GM19324 (cell line): Measurements from ENCODE around the gene LRRC47.
"Not testable (repeated sequence)": the region's sequence is repeated elsewhere in the genome, so short reads cannot be mapped to it uniquely, and the experiment has no call there.

ENCODE experiments used
- ATAC-seq: cut with Tn5 transposase; IDR thresholded peaks from one replicate; pipeline ENCODE4 v1.9.1; 2021; ENCODE audit warnings: mild to moderate bottlenecking, moderate library complexity; ENCODE audit not compliant: unreplicated experiment, low FRiP score

LRRC47 gene

DNA sequence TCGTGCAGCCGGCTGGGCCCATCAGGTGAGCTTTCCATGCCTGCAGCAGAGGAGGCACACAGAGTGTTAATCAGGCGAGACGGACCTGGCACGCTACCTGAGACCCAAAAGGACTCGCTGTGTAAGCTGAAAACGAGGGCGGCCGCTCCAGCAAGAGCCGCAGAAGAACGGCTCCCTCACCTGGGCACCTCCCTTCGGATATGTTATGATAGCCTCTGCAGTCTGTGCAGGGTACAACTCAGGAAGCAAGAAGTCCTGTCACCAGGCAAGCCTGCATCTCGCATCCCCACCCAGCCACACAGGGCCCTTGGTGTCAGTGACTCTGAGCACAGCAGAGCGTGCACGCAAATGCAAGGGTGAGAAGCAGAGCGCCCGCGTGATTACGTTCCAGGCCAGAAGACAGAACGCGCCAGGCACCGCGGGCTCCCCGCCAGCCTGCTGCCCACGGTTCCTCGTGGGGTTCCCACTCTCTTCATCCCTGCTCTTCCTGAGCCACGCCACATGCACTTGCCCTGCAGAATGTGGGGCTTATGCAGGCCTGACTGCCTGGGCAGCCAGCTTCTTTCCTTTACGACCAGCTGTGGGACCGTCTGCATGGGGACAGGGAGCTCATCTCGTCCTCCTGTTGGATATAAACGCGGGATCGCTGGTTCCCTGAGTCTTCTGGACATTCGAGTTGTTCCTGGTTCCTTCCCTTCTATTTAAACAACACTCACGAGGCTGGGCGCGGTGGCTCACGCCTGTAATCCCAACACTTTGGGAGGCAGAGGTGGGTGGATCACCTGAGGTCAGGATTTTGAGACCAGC is 20.2 kb upstream of the LRRC47 start:
- ATAC-seq: no peak

DNA sequence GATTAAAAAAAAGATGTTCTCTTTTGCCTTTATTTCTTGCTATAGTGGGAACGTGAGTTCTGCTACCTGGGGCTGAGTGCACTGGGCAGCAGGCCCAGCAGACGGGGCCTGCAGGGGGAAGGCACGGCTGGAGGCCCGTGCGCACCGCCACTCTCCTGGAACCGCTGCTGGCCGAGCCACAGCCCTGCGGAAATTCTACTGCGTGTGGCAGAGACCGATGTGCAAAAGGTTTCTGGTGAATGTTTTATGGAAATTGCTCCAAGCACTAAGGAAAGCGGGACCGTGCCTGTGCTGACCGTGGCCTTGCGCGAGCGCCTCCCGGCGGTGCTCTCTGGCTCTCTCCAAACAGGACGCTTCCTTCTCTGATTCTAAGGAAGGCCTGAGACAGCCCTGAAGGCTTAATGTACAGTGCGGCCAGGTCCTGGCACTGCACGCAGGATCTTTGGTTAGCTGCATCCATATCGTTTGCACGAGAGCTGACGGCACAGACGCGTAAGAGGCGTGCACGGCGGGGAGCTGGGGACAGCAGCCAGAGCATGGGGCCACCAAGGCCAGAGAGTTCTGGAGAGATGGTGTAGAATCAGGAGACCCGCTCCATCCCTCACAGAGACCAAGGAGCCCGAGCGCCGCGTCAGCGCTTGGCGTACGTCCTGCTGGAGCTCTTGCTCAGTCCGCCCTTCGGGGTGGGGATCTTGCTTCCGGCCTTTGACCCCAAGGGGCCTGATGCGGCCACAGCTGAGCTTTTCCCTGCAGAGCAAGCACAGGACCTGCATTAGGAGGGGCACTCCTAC is 18.7 kb upstream of the LRRC47 start:
- no peak for ATAC-seq

DNA sequence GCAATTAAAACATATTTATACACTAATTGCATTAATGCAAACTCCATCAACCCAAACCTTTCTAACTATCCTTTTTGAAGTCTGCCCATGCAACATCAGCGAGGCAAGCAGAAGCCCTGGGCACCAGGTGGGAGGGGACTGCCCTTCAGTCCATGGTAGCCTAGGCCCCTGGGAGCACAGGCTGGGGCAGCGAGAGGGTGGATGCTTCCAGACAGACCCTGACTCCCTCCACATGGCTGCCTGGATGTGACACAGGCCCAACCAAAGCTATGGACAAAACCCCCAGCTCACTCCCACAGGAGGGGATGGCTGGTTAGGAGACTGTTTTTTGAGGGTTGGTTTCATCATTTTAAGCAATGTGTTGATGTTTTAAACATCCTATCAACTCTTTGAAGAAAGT is 17.8 kb upstream of the LRRC47 start:
- no peak for ATAC-seq

DNA sequence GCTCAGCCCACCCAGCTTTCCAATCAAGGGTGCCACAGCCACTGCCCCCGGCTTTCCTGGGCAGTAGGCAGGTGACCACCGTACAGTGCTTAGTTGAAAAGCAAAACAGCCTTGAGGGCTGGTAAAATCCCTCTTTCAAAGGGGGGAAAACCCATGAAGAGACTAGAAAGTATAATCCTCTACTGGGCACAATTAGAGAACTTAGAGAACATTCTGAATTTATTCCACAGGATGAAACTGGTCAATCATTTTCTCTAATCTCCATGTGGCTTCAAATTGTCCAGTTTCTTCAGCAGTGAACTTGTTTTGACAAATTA is 15.3 kb upstream of the LRRC47 start:
- no peak for ATAC-seq

DNA sequence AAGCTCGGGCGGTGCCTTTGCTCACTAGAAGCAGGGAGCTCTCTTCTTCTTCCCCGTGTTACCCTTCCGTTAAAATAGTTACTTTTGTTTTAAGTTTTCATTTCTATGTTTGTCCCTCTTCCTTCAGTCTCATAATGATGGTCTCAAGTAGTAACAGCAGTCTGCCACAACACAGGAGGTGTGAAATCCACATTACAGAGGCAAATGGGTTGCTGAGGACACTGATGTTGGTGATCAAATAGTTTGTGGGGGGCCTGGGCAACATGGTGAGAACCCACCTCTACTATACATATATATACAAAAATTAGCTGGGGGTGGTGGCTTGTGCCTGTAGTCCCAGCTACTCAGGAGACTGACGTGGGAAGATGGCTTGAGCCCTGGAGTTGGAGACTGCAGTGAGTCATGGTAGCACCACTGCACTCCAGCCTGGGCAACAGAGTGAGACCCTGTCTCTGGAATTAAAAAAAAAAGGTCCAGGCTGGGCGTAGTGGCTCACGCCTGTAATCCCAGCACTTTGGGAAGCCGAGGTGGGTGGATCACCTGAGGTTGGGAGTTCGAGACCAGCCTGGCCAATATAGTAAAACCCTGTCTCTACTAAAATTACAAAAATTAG is 14.0 kb upstream of the LRRC47 start:
- ATAC-seq: not testable (repeated sequence)

DNA sequence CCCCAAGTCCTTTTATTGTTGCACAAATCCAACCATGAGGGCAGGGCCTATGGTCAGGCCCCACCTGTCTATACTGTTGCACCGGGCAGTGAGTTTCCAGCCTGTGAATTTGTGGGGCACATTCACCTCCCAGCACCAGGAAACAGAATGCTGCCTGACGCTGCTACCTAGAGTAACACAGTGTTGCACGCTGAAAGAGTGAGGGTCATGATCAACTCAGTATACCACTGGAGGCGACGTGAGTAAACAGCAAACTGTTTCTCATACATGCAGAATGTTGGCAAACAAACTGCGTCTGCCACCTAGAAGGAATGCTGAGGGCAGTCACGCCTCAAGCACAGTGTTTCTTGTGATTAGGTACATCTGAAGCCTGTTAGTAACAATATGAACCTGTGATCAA is 13.4 kb upstream of the LRRC47 start:
- no peak for ATAC-seq

DNA sequence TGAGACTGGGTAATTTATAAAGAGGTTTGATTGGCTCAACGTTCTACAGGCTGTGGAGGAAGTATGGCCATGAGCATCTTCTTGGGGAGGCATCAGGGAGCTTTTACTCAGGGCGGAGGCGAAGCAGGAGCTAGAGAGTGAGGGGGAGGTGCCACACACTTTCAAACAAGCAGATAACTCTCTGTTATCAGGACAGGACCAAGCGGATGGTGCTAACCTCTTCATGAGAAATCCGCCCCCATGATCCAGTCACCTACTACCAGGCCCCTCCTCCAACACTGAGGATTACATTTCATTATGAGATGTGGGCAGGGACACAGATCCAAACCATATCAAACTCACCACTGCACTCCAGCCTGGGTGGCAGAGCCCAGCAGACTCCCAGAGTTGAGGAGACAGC is 11.5 kb upstream of the LRRC47 start:
- no peak for ATAC-seq

DNA sequence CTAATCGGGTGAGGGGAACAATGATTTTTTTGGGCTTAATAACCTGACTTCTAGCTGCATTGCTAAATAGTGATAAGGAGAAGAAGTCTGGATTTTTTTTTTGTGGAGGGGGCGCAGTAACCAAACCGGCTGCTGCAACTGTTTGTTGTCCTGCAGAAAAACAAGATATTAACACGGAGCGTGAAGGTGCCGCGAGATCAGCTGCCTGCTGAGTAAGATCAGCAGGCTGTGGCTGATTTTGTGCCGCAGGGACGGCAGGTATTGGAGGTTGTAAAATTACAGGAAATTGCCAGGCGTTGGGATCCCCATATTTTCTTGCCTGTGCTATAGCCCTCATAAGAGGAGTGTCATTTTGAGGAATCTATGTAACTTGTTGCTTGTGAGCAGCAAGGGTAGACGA is 8.7 kb upstream of the LRRC47 start:
- ATAC-seq: no peak

DNA sequence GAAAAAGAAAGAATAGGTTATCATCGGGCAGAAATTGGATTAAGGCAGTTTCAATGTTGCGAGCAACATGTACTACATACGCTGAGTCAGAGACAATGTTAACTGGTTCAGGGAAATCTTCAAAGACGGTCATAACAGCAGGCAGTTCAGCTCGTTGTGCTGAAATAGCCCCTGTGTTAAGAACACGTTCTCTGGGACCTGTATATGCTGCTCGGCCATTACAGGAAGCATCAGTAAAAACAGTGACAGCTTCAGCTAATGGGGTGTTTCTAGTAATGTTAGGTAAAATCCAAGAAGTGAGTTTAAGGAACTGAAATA is 8.3 kb upstream of the LRRC47 start:
- ATAC-seq: not testable (repeated sequence)

DNA sequence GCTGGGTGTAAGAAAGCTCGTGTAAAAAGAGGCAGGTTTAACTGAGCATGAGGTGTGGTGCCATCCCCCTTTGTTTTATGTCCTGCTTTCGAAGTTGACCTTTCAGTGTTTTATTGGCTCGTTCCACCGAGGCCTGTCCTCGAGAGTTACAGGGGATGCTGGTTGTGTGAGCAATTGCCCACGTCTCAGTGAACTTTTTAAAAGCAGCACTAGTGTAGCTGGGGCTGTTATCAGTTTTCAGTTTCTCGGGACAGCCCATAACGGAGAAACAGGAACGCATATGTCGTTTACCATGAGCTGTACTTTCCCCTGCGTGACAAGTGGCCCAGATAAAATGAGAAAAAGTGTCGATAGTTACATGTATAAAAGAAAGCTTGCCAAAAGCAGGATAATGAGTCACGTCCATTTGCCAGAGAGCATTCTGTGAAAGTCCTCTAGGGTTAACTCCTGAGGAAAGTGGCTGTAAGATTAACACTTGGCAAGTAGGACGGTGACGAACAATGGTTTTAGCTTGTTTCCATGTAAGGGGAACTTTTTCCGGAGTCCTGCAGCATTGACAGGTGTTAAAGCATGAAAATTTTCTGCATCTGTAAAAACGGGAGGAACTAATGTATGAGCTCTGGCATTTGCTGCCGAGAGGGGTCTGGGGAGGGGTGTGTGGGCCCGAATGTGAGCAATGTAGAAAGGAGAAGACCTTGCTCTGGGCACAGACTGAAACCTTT is 7.8 kb upstream of the LRRC47 start:
- ATAC-seq: no peak

DNA sequence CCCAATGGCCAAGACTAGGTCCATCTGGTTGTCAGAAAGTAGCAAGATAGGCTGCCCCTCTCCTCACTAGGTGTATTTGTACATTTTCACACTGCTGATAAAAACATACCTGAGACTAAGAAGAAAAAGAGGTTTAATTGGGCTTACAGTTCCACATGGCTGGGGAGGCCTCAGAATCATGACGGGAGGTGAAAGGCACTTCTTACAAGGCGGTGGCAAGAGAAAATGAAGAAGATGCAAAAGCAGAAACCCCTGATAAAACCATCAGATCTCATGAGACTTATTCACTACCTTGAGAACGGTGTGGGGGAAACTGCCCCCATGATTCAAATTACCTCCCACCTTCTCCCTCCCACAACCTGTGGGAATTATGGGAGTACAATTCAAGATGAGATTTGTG is 4.5 kb upstream of the LRRC47 start:
- not testable (repeated sequence) for ATAC-seq

DNA sequence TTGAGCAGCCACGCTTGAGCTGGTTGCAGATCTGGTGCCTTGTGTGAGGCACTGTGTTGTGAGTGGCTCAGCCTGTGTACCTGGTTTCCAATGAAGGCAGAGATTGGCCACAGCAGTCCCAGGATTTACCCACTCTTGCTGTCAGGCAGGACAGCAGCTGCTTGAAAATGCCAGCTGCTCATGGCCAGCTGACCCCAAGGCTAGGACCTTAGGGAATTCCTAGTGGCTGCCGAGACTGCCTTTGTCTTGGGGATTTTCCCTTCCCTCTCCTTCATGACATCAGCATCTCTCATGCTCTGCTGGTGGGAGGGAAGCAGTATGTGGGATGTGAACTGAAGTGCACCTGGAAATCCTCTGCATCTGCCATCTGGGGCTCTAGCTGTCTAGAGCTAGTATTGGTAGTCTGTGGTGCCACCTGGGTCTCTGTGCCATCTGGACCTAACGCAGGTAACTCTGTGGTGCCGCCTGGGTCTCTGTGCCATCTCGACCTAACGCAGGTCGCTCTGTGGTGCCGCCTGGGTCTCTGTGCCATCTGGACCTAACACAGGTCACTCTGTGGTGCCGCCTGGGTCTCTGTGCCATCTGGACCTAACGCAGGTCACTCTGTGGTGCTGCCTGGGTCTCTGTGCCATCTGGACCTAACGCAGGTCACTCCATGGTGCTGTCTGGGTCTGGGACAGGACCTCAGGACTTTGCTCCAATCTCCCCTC is 3.8 kb upstream of the LRRC47 start:
- ATAC-seq: no peak

DNA sequence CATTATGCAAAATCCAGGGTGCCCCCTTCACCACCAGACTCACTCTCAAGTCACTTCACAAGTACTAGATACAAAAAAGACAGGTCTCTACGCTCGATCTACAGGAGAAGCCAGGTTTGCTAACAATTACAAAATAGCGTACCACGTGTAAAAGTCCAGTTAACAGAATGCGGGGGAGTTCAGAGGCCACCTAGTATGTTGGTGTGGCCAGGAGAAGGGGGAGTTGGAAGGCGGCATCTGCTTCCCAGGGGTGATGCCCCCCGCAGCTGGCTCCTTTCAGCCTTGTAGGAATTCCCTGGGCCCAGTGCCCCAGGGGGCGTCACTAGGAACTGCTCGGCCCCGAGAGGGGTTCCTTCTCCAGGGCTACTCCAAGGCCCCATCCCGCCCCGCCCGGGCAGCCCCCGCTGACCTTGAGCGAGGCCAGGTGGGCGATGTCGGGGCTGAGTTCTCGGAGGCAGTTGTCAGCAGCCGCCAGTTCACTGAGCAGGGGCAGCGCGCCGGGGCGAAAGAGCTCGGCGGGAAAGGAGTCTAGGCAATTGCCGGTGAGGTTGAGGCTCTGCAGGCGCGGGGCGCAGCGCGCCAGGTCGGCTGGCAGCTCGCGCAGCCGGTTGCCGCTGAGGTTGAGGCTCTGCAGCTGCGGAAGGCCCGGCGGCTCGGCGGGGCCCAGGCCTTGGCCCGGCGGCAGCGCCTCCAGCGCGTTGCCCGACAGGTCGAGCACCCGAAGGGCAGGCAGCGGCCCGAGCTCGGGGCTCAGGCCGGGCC is 664 bp downstream of the LRRC47 start:
- no peak for ATAC-seq

DNA sequence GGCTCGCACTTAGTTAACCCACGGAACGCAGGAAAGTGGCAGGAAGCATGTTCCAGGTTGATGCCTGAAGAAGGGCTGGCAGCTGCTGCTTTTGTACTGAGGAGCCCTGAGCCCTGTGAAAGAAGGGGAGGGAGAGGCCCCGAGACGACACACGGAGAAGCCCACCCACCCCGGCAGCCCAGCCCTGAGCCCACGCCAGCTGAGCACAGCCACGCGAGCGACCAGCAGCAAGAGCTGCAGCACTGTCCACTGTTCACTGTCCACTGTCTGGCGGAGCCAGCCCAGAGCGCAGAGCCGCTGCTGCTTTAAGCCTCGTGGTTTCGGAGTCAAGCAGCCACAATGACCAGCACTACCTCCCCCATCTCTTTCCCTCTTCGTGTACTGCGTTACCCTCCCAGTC is 5.3 kb downstream of the LRRC47 start:
- ATAC-seq: no peak

DNA sequence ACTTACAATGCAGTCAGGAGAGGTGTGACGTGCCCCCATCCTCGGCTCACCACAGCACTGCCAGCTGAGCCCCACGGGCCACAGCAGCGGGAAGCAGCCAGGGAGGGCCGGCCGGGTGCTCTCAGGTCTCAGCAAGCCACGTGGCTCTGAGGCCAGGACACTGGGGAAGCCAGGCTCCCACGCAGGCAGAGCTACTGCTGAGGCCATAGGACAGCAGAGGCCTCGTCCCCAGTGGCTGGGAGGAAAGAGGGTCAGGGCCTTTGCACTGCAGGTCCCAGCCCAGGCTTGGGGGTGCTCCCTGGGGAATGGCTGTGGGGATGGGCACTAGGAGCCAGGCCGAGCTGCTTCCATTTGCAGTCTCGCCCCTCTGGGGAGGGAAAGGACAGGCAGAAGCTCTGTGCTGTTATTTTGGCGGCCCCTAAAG is 5.8 kb downstream of the LRRC47 start:
- no peak for ATAC-seq

DNA sequence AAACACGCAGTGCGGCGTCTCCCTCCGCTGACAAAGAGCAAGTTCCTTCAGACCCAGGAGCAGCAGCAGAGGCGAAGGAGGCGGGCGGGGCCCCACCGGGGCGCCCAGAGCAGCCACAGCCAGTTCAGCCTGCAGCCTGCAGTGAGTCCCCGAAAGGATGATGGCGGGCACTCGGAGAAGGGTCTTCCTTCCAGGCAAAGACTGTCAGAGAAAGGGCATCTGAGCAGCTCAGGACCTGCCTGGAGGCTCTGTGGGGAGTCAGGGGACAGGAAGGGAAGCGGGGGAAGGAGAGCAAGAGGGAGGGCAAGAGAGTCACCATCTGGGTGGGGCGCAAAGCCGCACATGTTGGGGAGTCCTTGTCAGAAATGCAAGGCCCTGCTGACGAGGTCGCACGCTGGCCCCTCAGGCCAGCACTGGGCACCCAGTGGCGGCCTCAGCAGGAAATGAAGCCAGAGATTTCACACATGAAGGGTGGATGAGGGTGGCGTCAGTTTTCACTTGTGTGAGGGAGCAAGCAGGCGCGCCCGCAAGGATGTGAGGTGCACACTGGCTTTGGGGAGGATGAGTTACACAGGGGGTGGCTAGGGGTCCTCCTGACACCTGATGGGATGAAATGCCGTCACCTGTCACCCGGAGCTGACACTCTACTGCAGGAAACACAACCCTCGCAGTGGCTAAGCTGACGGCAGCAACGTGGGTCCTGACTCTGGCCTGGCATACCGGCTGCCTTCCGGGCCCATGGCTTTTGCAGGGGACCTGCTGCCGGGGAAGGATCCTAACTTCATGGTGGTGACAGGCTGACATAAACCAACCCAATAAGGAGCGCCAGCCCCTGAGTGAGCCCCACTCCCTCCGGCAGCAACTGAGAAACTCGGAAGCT is 6.6 kb downstream of the LRRC47 start:
- ATAC-seq: no peak

DNA sequence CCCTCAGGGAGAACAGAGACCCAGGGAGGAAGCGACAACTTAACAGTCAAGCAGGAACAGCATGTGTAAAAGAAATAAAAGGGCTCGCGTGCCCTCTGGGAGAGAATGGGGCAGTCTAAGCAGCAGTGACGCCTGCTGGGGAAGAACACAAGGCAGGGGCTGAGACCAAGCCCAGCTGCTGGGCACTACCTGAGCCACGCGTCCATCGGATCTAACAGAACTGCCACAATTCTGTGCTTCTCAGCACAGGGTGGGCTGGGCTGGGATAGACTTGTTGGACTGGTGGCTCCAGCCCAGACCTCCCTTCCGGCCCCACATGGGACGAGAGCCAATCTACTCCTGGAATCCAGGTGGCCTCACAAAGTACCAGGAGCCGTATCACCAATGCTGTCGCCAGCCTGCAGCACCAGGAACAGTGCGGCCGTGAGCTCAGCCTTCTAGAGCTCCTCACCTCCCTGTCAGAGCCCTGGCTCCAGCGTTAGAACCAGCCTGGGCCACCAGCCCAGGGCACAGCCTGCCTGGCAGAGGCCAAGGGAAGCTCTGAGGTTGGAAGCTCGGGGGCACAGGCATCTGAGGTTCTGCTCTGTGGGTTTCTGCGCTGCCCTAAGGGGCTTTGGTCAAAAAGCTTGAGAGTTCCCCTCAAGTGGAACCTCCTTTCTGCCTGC is 7.4 kb downstream of the LRRC47 start:
- no peak for ATAC-seq
